Neuron (in vitro differentiated cells): ENCODE data around the gene IGF1.
"Not testable (repeated sequence)": the region's sequence is repeated elsewhere in the genome, so short reads cannot be mapped to it uniquely, and the experiment has no call there.

ENCODE experiments used
- H2AFZ ChIP-seq: one replicate; pipeline ENCODE4 v1.6.1; 2013; ENCODE audit warnings: low read depth, mild to moderate bottlenecking, inconsistent platforms, low read length, moderate library complexity
- H3K27me3 ChIP-seq: one replicate; pipeline ENCODE4 v1.6.1; 2013; ENCODE audit warnings: low read length; ENCODE audit not compliant: insufficient read depth
- H3K36me3 ChIP-seq: one replicate; pipeline ENCODE4 v1.6.1; 2013; ENCODE audit warnings: low read length; ENCODE audit not compliant: insufficient read depth
- H3K4me1 ChIP-seq: one replicate; pipeline ENCODE4 v1.6.1; 2013; ENCODE audit warnings: low read length; ENCODE audit not compliant: insufficient read depth
- H3K4me3 ChIP-seq: 2 replicates; pipeline ENCODE4 v1.5.1; 2013; ENCODE audit warnings: mild to moderate bottlenecking, low read length, moderate library complexity
- H3K9me3 ChIP-seq: one replicate; pipeline ENCODE4 v1.6.1; 2013; ENCODE audit warnings: low read length

The IGF1 gene

GRCh38 chr12:102371165-102371564, 109.2 kb downstream of the IGF1 start:
- H3K36me3 ChIP-seq: no peaks in the 10 kb centered on the region
- no peak overlapping the region for H2AFZ ChIP-seq
- no peaks in the 10 kb centered on the region for H3K9me3 ChIP-seq
- no peak overlapping the region for H3K4me3 ChIP-seq
- no peaks in the 10 kb centered on the region for H3K27me3 ChIP-seq
- no peaks in the 10 kb centered on the region for H3K4me1 ChIP-seq

DNA sequence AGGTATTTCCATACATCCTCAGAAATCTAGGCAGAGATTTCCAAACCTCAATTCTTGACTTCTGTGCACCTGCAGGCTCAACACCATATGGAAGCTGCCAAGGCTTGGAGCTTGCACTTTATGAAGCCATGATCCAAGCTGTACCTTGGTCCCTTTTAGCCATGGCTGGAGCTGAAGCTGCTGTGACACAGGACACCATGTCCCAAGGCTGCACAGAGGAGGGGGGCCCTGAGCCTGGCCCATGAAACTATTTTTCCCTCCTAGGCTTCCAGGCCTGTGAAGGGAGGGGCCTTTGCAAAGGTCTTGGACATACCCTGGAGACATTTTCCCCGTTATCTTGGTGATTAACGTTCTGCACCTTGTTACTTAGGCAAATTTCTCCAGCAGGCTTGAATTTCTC, 110.5 kb downstream of the IGF1 start:
- H3K36me3 ChIP-seq: no peaks in the 10 kb centered on the region
- H2AFZ ChIP-seq: no peak overlapping the region
- no peaks in the 10 kb centered on the region for H3K9me3 ChIP-seq
- no peaks in the 10 kb centered on the region for H3K4me1 ChIP-seq
- no peak overlapping the region for H3K4me3 ChIP-seq
- no peaks in the 10 kb centered on the region for H3K27me3 ChIP-seq

DNA sequence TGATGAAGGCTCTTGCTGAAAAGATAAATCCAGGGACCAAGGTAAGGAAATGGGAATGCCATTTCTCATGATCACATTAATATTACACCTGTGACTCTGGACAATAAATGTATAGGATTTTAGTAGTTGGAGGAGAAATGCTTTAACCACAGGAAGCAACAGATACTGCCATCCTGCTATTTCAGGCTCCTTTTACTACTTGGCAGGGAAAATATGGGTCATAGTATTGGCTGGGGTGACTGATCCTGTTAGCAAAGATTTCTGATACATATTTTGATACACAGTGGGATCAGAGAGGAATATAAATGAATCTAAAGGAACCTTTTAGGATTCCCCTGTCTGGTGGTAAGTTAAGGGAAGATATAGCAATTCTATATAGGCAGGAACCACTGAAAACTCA, 115.0 kb downstream of the IGF1 start:
- no peaks in the 10 kb centered on the region for H3K36me3 ChIP-seq
- no peak overlapping the region for H3K4me3 ChIP-seq
- H2AFZ ChIP-seq: no peak overlapping the region
- H3K4me1 ChIP-seq: no peaks in the 10 kb centered on the region
- no peaks in the 10 kb centered on the region for H3K27me3 ChIP-seq
- no peaks in the 10 kb centered on the region for H3K9me3 ChIP-seq

DNA sequence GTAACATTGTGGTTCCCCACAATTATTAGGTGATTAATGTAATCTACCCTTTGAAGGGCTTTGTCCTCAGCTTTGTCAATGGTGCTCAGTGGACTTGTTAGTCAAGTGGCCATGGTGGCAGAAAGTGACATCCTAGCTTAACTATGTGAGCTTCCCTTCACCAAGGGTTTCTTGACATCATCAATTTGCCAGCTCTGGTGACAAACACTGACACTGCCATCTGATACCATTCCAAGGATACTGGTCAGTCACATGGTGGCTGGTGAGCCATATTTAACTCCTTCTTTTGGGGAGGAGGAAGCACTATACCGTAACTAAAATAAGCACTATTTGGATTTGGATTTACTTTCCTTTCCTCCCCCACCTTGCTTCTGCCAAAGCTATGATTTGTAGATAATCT, 115.7 kb downstream of the IGF1 start:
- H2AFZ ChIP-seq: no peak overlapping the region
- no peaks in the 10 kb centered on the region for H3K4me1 ChIP-seq
- no peaks in the 10 kb centered on the region for H3K9me3 ChIP-seq
- no peaks in the 10 kb centered on the region for H3K36me3 ChIP-seq
- H3K4me3 ChIP-seq: no peak overlapping the region
- H3K27me3 ChIP-seq: no peaks in the 10 kb centered on the region

- Histone ChIP-seq H2AFZ (no peak overlapping the region), H3K27me3 (no peaks in the 10 kb centered on the region), H3K9me3 (no peaks in the 10 kb centered on the region), H3K4me3 (no peak overlapping the region), H3K36me3 (no peaks in the 10 kb centered on the region), H3K4me1 (no peaks in the 10 kb centered on the region)
Measured at GRCh38 chr12:102356690-102357089, 123.7 kb downstream of the IGF1 start.

DNA sequence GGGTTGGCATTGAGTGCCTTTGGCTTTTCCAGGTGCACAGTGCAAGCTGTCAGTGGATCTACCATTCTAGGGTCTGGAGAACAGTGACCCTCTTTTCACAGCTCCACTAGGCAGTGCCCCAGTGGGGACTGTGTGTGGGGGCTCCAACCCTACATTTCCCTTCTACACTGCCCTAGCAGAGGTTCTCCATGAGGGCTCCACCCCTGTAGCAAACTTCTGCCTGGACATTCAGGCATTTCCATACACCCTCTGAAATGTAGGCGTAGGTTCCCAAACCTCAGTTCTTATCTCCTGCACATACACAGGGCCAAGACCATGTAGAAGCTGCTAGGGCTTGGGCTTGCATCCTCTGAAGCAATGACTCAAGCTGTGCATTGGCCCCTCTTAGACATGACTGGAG, 126.1 kb downstream of the IGF1 start:
- not testable (repeated sequence) for H3K27me3 ChIP-seq, H2AFZ ChIP-seq, H3K36me3 ChIP-seq, H3K4me1 ChIP-seq, H3K9me3 ChIP-seq, H3K4me3 ChIP-seq

DNA sequence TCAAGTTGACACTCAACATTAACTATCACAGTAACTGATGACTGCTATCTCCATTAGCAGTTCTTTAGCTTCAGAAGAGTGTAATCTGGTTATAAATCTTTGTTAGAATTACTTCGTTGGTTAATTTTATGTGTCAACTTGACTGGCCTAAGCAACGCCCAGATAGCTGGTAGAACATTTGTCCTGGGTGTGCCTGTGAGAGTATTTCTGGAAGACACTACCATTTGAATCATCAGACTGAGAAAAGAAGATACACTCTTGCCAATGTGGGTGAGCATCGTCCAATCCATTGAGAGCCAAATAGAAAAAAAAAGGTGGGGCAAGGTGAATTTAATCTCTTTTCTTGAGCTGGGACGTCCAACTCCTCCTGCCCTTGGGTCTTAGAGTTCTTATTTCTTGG, 129.0 kb downstream of the IGF1 start:
- Histone ChIP-seq H3K9me3 (no peaks in the 10 kb centered on the region), H3K27me3 (no peaks in the 10 kb centered on the region), H3K36me3 (no peaks in the 10 kb centered on the region), H3K4me3 (no peak overlapping the region), H2AFZ (no peak overlapping the region), H3K4me1 (no peaks in the 10 kb centered on the region)

- H3K27me3 ChIP-seq: no peaks in the 10 kb centered on the region
- no peak overlapping the region for H3K4me3 ChIP-seq
- no peaks in the 10 kb centered on the region for H3K4me1 ChIP-seq
- no peaks in the 10 kb centered on the region for H3K9me3 ChIP-seq
- H3K36me3 ChIP-seq: no peaks in the 10 kb centered on the region
- no peak overlapping the region for H2AFZ ChIP-seq
Measured at GRCh38 chr12:102350070-102350469, 130.3 kb downstream of the IGF1 start.

DNA sequence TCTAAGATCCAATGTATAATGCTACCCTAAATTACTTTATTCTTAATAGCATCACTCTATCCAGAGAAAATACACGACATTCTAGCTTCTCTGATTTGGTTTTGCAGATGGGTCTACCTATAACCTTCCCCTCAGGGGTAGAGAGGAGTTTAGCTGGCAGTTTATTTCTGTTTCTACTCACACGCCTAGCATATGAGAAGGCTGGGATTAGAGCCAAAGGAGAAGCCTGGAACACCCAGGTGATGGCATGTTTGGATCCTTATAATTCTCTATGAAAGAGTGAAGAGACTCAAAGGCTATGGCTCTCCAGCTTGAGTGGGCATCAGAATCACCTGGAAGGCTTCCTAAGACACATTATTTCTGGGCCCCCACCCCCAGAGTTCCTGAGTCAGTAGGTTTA, 131.3 kb downstream of the IGF1 start:
- H3K4me3 ChIP-seq: no peak overlapping the region
- H3K4me1 ChIP-seq: no peaks in the 10 kb centered on the region
- no peaks in the 10 kb centered on the region for H3K27me3 ChIP-seq
- no peaks in the 10 kb centered on the region for H3K9me3 ChIP-seq
- no peak overlapping the region for H2AFZ ChIP-seq
- H3K36me3 ChIP-seq: no peaks in the 10 kb centered on the region

DNA sequence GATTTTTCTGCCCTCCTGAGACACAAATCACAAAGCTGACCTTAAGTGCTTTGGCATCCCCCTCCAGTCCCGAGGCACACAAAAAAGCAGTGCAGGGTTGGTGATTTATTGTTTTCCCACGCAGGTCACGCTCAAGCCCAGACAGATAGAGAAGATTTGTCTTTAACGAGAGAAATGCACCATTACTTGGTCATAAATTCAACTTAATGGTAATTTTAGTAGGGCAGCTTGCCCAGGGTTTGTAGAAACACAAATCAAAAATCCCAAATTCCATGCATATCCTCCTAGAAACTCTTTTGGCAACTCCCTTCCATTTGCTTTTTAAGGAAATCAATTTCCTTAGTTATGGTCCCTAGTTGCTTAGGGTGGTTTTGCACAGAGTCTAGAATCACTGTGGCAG, 132.6 kb downstream of the IGF1 start:
- Histone ChIP-seq H2AFZ (no peak overlapping the region), H3K36me3 (no peaks in the 10 kb centered on the region), H3K9me3 (no peaks in the 10 kb centered on the region), H3K27me3 (no peaks in the 10 kb centered on the region), H3K4me1 (no peaks in the 10 kb centered on the region), H3K4me3 (no peak overlapping the region)
